CD14-positive monocyte (primary cell): Measurements from ENCODE around the gene SGCD. TPM values are rescaled to one million over a fixed set of nuclear protein-coding genes. Genes with fewer than 3 reads are reported as not detected.

ENCODE experiments used
- DNase-seq, 3 donors: peaks; one replicate each; pipeline ENCODE4 v3.0.0-alpha.2; 2011 to 2022
- H2AFZ ChIP-seq: 2 replicates; pipeline ENCODE4 v1.6.0; 2012; ENCODE audit warnings: mild to moderate bottlenecking, low read depth, low read length, inconsistent platforms; ENCODE audit not compliant: insufficient read depth, poor library complexity, severe bottlenecking
- H3K27ac ChIP-seq, 2 donors: 1 replicate in 1 of 2; 2 replicates in 1 of 2; pipeline ENCODE4 v1.5.1; 2012 to 2013; ENCODE audit warnings: low read length in 2 of 2, control low read depth in 1 of 2, inconsistent platforms in 1 of 2, low read depth in 1 of 2, mild to moderate bottlenecking in 1 of 2
- H3K27me3 ChIP-seq, 2 donors: one replicate each; pipeline versions ENCODE4 v1.6.0 to v1.6.1; 2011 to 2013; ENCODE audit warnings: low read length in 2 of 2; ENCODE audit not compliant: control insufficient read depth in 2 of 2, insufficient read depth in 2 of 2
- H3K36me3 ChIP-seq, 2 donors: replicated peaks in 1 of 2; 1 replicate in 1 of 2; 2 replicates in 1 of 2; pipeline versions ENCODE4 v1.5.1 to v1.6.1; 2012 to 2013; ENCODE audit warnings: low read length in 2 of 2, control low read depth in 1 of 2, inconsistent platforms in 1 of 2, mild to moderate bottlenecking in 1 of 2; ENCODE audit not compliant: insufficient read depth in 2 of 2, control insufficient read depth in 1 of 2
- H3K4me1 ChIP-seq, 2 donors: 1 replicate in 1 of 2; 2 replicates in 1 of 2; pipeline versions ENCODE4 v1.5.1 to v1.6.1; 2012 to 2013; ENCODE audit warnings: low read length in 2 of 2, control low read depth in 1 of 2, inconsistent platforms in 1 of 2, mild to moderate bottlenecking in 1 of 2, moderate library complexity in 1 of 2; ENCODE audit not compliant: insufficient read depth in 2 of 2, control insufficient read depth in 1 of 2
- H3K4me2 ChIP-seq: replicated peaks from 2 replicates; pipeline ENCODE3; 2012; ENCODE audit warnings: low read length, moderate library complexity, mild to moderate bottlenecking; ENCODE audit not compliant: poor library complexity, severe bottlenecking; ENCODE audit errors: extremely low read depth
- H3K4me3 ChIP-seq, 3 experiments: fragments of 200-600 bp in 1 of 3; sonication (generic) in 1 of 3; replicated peaks in 1 of 3; 1 replicate in 2 of 3; 2 replicates in 1 of 3; pipeline ENCODE4 v1.5.1; 2011 to 2013; ENCODE audit warnings: low read length in 3 of 3, mild to moderate bottlenecking in 3 of 3, control low read depth in 2 of 3, low read depth in 2 of 3, inconsistent platforms in 1 of 3, moderate library complexity in 1 of 3
- H3K79me2 ChIP-seq: 2 replicates; pipeline ENCODE4 v1.6.0; 2012; ENCODE audit warnings: mild to moderate bottlenecking, control low read depth, inconsistent platforms, low read length, moderate library complexity; ENCODE audit not compliant: insufficient read depth
- H3K9ac ChIP-seq: 2 replicates; pipeline ENCODE4 v1.6.0; 2017; ENCODE audit warnings: low read length, mild to moderate bottlenecking; ENCODE audit not compliant: insufficient read depth, poor library complexity, severe bottlenecking
- H3K9me3 ChIP-seq, 2 donors: replicated peaks in 1 of 2; 1 replicate in 1 of 2; 2 replicates in 1 of 2; pipeline versions ENCODE4 v1.5.1 to v1.6.1; 2012 to 2013; ENCODE audit warnings: low read length in 2 of 2, control low read depth in 1 of 2; ENCODE audit not compliant: control insufficient read depth in 1 of 2, insufficient read depth in 1 of 2
- H4K20me1 ChIP-seq: 2 replicates; pipeline ENCODE4 v1.6.0; 2012; ENCODE audit warnings: mild to moderate bottlenecking, low read length, control low read depth, moderate library complexity; ENCODE audit not compliant: insufficient read depth
- H3K27ac Mint-ChIP-seq, 7 donors: one replicate each; pipeline ENCODE4 v1.8.0; 2020; ENCODE audit warnings: mild to moderate bottlenecking in 7 of 7, mixed read lengths in 7 of 7, moderate library complexity in 6 of 7, inconsistent platforms in 2 of 7
- H3K27me3 Mint-ChIP-seq, 3 donors: one replicate each; pipeline ENCODE4 v1.8.0; 2021 to 2022; ENCODE audit warnings: low read depth in 3 of 3, mild to moderate bottlenecking in 3 of 3, mixed read lengths in 3 of 3, moderate library complexity in 3 of 3, inconsistent platforms in 1 of 3
- H3K36me3 Mint-ChIP-seq, 2 donors: one replicate each; pipeline ENCODE4 v1.8.0; 2020; ENCODE audit warnings: mixed read lengths in 2 of 2, inconsistent platforms in 1 of 2, mild to moderate bottlenecking in 1 of 2
- H3K4me1 Mint-ChIP-seq: one replicate; pipeline ENCODE4 v1.8.0; 2020; ENCODE audit warnings: mild to moderate bottlenecking, mixed read lengths
- H3K4me3 Mint-ChIP-seq, 2 donors: one replicate each; pipeline ENCODE4 v1.8.0; 2020; ENCODE audit warnings: mild to moderate bottlenecking in 2 of 2, mixed read lengths in 2 of 2, moderate library complexity in 1 of 2
- H3K9me3 Mint-ChIP-seq, 7 donors: one replicate each; pipeline ENCODE4 v1.8.0; 2020 to 2022; ENCODE audit warnings: mixed read lengths in 7 of 7, mild to moderate bottlenecking in 6 of 7, moderate library complexity in 6 of 7, inconsistent platforms in 2 of 7
- CTCF ChIP-seq: fragments of 200-600 bp; IDR thresholded peaks from one replicate; pipeline ENCODE4 v1.8.0; 2022; ENCODE audit warnings: antibody characterized with exemption, mild to moderate bottlenecking
- WGBS: methylation state at CpG from one replicate; pipeline ENCODE4 v1.1.5; 2013; ENCODE audit warnings: missing lambda C conversion rate; ENCODE audit not compliant: insufficient coverage; 5-methylcytosine and 5-hydroxymethylcytosine counted together
- intact Hi-C, 2 donors: fragments of 100-400 bp; cut with micrococcal nuclease; formaldehyde crosslinking; loops; one replicate each; pipeline versions ENCODE4 v1.15.0 to v1.15.1; 2023
- polyA plus RNA-seq, 3 donors: library from polyadenylated mRNA; depleted of rRNA in 1 of 3; unstranded in 2 of 3; stranded (reverse) in 1 of 3; fragments of 300-500 nt in 2 of 3; fragments of >200 nt in 1 of 3; fragmentation: Illumina TruSeq in 2 of 3; gene quantifications; 1 replicate in 2 of 3; 2 replicates in 1 of 3; pipeline ENCODE4 v1.2.3, GENCODE V29; 2012 to 2021

The SGCD gene
- polyA plus RNA-seq, 3 donors, result not detected

- Histone ChIP-seq H3K4me2 (no peak overlapping the region), H2AFZ (no peak overlapping the region), H3K36me3 (no peaks in the 10 kb centered on the region), H4K20me1 (no peaks in the 10 kb centered on the region), H3K4me1 (no peaks in the 10 kb centered on the region), H3K9me3 (peaks cover 13 to 22% of the 10 kb centered on the region in 2 donors), H3K4me3 (no peak overlapping the region), H3K9ac (no peak overlapping the region), H3K27me3 (no peaks in the 10 kb centered on the region), H3K79me2 (no peaks in the 10 kb centered on the region), H3K27ac (no peak overlapping the region)
- H3K27me3 Mint-ChIP-seq, result no peaks in the 10 kb centered on the region
- WGBS, result 82% methylated on average over 3 of the region's 4 CpGs
- no peaks in the 10 kb centered on the region for H3K36me3 Mint-ChIP-seq
- peaks cover 2 to 16% (median 12%) of the 10 kb centered on the region in 7 donors for H3K9me3 Mint-ChIP-seq
- no peak for DNase-seq
- intact Hi-C loops, result no loop called here
- no peaks in the 10 kb centered on the region for H3K4me1 Mint-ChIP-seq
- H3K4me3 Mint-ChIP-seq, result no peak overlapping the region
- TF ChIP-seq CTCF, result no peak
- H3K27ac Mint-ChIP-seq, result no peak overlapping the region
Observed at GRCh38 chr5:156515803-156516360, 188.9 kb downstream of the SGCD start.

GRCh38 chr5:156522651-156523529 lies 195.9 kb downstream of the SGCD start:
- Mint-ChIP-seq H3K4me1 (no peaks in the 10 kb centered on the region), H3K9me3 (peaks cover 0 to 13% (median 3%) of the 10 kb centered on the region in 7 donors), H3K4me3 (no peak overlapping the region), H3K27ac (no peak overlapping the region), H3K36me3 (no peaks in the 10 kb centered on the region), H3K27me3 (peaks cover 0 to 1% (median 0%) of the 10 kb centered on the region in 3 donors)
- no peak for TF ChIP-seq CTCF
- H3K4me2 ChIP-seq, result no peak overlapping the region
- no peak overlapping the region for H3K27ac ChIP-seq
- no peak overlapping the region for H3K4me3 ChIP-seq
- no peaks in the 10 kb centered on the region for H4K20me1 ChIP-seq
- no peak overlapping the region for H3K9ac ChIP-seq
- H2AFZ ChIP-seq, result no peak overlapping the region
- DNase-seq, result no peak
- no peaks in the 10 kb centered on the region for H3K79me2 ChIP-seq
- H3K9me3 ChIP-seq, result peaks cover 0 to 6% of the 10 kb centered on the region in 2 donors
- 60% methylated on average over 2 of the region's 5 CpGs for WGBS
- intact Hi-C loops, result no loop called here
- H3K4me1 ChIP-seq, result no peaks in the 10 kb centered on the region
- H3K27me3 ChIP-seq, result no peaks in the 10 kb centered on the region
- no peaks in the 10 kb centered on the region for H3K36me3 ChIP-seq
